HEK293 (cell line): Measurements from ENCODE around the gene ELMO1.

Experiments used
- CTCF ChIA-PET: fragments of 350-600 bp; formaldehyde crosslinking; extraction: SDS; loops from one replicate; lab custom pipeline; 2021; ENCODE audit warnings: antibody characterized with exemption; lab: Yijun Ruan, JAX
- POLR2A ChIA-PET: fragments of 300-600 bp; formaldehyde crosslinking; extraction: SDS; loops from one replicate; lab custom pipeline; 2020; ENCODE audit warnings: antibody characterized with exemption, inconsistent platforms; lab: Yijun Ruan, JAX
- H3K27ac ChIP-seq: fragments of 200-500 bp; sonication (Bioruptor generic); 2 replicates; pipeline ENCODE4 v1.5.1; 2014; ENCODE audit warnings: low read depth, low read length, control low read depth, inconsistent platforms; ENCODE audit errors: extremely low read depth
- H3K36me3 ChIP-seq, 2 experiments: fragments of 200-500 bp in 1 of 2; sonication (Bioruptor generic) in 1 of 2; 1 replicate in 1 of 2; 2 replicates in 1 of 2; pipeline ENCODE4 v1.5.1; 2014 to 2017; ENCODE audit warnings: inconsistent platforms in 2 of 2, low read length in 2 of 2; ENCODE audit not compliant: control insufficient read depth in 2 of 2, insufficient read depth in 1 of 2
- H3K4me1 ChIP-seq: fragments of 200-500 bp; sonication (Bioruptor generic); 2 replicates; pipeline ENCODE4 v1.5.1; 2014; ENCODE audit warnings: mild to moderate bottlenecking, low read length, inconsistent platforms; ENCODE audit not compliant: control insufficient read depth, insufficient read depth
- H3K4me3 ChIP-seq: 2 replicates; pipeline ENCODE4 v1.5.1; 2011; ENCODE audit warnings: low read depth, mild to moderate bottlenecking, control low read depth, low read length, moderate library complexity
- H3K9me3 ChIP-seq: fragments of 200-500 bp; sonication (Bioruptor generic); 2 replicates; pipeline ENCODE4 v1.5.1; 2014; ENCODE audit warnings: low read depth, low read length, inconsistent platforms; ENCODE audit not compliant: control insufficient read depth, insufficient read depth
- BCL11B ChIP-seq: fragments of 450-650 bp; formaldehyde crosslinking; IDR thresholded peaks from 2 replicates; pipeline ENCODE4 v1.5.1; 2016; ENCODE audit warnings: low read depth, missing biosample characterization, missing genetic modification characterization
- FEZF1 ChIP-seq: fragments of 450-650 bp; formaldehyde crosslinking; IDR thresholded peaks from 2 replicates; pipeline ENCODE4 v1.5.1; 2016; ENCODE audit warnings: missing biosample characterization, missing genetic modification characterization
- RBAK ChIP-seq: fragments of 450-650 bp; formaldehyde crosslinking; IDR thresholded peaks from 2 replicates; pipeline ENCODE4 v1.5.1; 2016; ENCODE audit warnings: missing biosample characterization, missing genetic modification characterization
- SALL2 ChIP-seq: fragments of 450-650 bp; formaldehyde crosslinking; IDR thresholded peaks from 2 replicates; pipeline ENCODE4 v1.5.0; 2017; ENCODE audit warnings: missing biosample characterization, mild to moderate bottlenecking, missing genetic modification characterization, borderline replicate concordance
- SETDB1 ChIP-seq: IDR thresholded peaks from one replicate; pipeline ENCODE4 v1.6.1; 2017; ENCODE audit warnings: mild to moderate bottlenecking, low read length, moderate library complexity, mixed read lengths; ENCODE audit not compliant: insufficient read length
- SP7 ChIP-seq: fragments of 450-650 bp; formaldehyde crosslinking; IDR thresholded peaks from 2 replicates; pipeline ENCODE4 v1.5.1; 2016; ENCODE audit warnings: missing biosample characterization, missing genetic modification characterization
- TCF7L2 ChIP-seq: IDR thresholded peaks from 2 replicates; pipeline ENCODE4 v1.6.1; 2011; ENCODE audit warnings: low read depth, mild to moderate bottlenecking, inconsistent platforms, low read length, moderate library complexity, borderline replicate concordance
- ZBTB1 ChIP-seq: fragments of 450-650 bp; formaldehyde crosslinking; IDR thresholded peaks from 2 replicates; pipeline ENCODE4 v1.5.1; 2016; ENCODE audit warnings: missing biosample characterization, missing genetic modification characterization
- ZNF175 ChIP-seq: fragments of 450-650 bp; formaldehyde crosslinking; IDR thresholded peaks from 2 replicates; pipeline ENCODE4 v1.5.1; 2016; ENCODE audit warnings: missing biosample characterization, missing genetic modification characterization
- ZNF202 ChIP-seq: fragments of 450-650 bp; formaldehyde crosslinking; IDR thresholded peaks from 2 replicates; pipeline ENCODE4 v1.5.1; 2016; ENCODE audit warnings: missing biosample characterization, missing genetic modification characterization, borderline replicate concordance
- ZNF248 ChIP-seq: fragments of 450-650 bp; formaldehyde crosslinking; IDR thresholded peaks from 2 replicates; pipeline ENCODE4 v1.5.1; 2017; ENCODE audit warnings: missing biosample characterization, missing genetic modification characterization
- ZNF311 ChIP-seq: fragments of 450-650 bp; formaldehyde crosslinking; IDR thresholded peaks from 2 replicates; pipeline ENCODE4 v1.5.1; 2017; ENCODE audit warnings: missing biosample characterization, missing genetic modification characterization, borderline replicate concordance
- ZNF324 ChIP-seq: fragments of 450-650 bp; formaldehyde crosslinking; IDR thresholded peaks from 2 replicates; pipeline ENCODE4 v1.5.1; 2016; ENCODE audit warnings: missing biosample characterization, missing genetic modification characterization
- ZNF501 ChIP-seq: fragments of 450-650 bp; formaldehyde crosslinking; IDR thresholded peaks from 2 replicates; pipeline ENCODE4 v1.5.1; 2016; ENCODE audit warnings: missing biosample characterization, missing genetic modification characterization
- ZNF571 ChIP-seq: fragments of 450-650 bp; formaldehyde crosslinking; IDR thresholded peaks from 2 replicates; pipeline ENCODE4 v1.5.0; 2017; ENCODE audit warnings: missing biosample characterization, missing genetic modification characterization
- ZNF610 ChIP-seq: fragments of 450-650 bp; formaldehyde crosslinking; IDR thresholded peaks from 2 replicates; pipeline ENCODE4 v1.5.1; 2016; ENCODE audit warnings: missing biosample characterization, missing genetic modification characterization, borderline replicate concordance
- ZNF624 ChIP-seq: fragments of 450-650 bp; formaldehyde crosslinking; IDR thresholded peaks from 2 replicates; pipeline ENCODE4 v1.5.1; 2017; ENCODE audit warnings: missing biosample characterization, missing genetic modification characterization
- ZNF707 ChIP-seq: fragments of 450-650 bp; formaldehyde crosslinking; IDR thresholded peaks from 2 replicates; pipeline ENCODE4 v1.5.1; 2016; ENCODE audit warnings: missing biosample characterization, missing genetic modification characterization
- ZNF785 ChIP-seq: fragments of 450-650 bp; formaldehyde crosslinking; IDR thresholded peaks from 2 replicates; pipeline ENCODE4 v1.5.1; 2016; ENCODE audit warnings: missing biosample characterization, missing genetic modification characterization
- ZNF791 ChIP-seq: fragments of 450-650 bp; formaldehyde crosslinking; IDR thresholded peaks from 2 replicates; pipeline ENCODE4 v1.5.1; 2016; ENCODE audit warnings: missing biosample characterization, missing genetic modification characterization
- ZNF830 ChIP-seq: fragments of 450-650 bp; IDR thresholded peaks from 2 replicates; pipeline ENCODE4 v1.5.0; 2018; ENCODE audit warnings: missing biosample characterization, missing genetic modification characterization, low read depth, mild to moderate bottlenecking, moderate library complexity
- TF ChIP-seq, protein P1 (sequence below): fragments of 450-650 bp; formaldehyde crosslinking; IDR thresholded peaks from 2 replicates; pipeline ENCODE4 v1.5.1; 2016; ENCODE audit warnings: missing biosample characterization, missing genetic modification characterization
- TF ChIP-seq, protein P2 (sequence below): fragments of 450-650 bp; IDR thresholded peaks from 2 replicates; pipeline ENCODE4 v1.5.1; 2018; ENCODE audit warnings: missing biosample characterization, missing genetic modification characterization

The ELMO1 gene

DNA sequence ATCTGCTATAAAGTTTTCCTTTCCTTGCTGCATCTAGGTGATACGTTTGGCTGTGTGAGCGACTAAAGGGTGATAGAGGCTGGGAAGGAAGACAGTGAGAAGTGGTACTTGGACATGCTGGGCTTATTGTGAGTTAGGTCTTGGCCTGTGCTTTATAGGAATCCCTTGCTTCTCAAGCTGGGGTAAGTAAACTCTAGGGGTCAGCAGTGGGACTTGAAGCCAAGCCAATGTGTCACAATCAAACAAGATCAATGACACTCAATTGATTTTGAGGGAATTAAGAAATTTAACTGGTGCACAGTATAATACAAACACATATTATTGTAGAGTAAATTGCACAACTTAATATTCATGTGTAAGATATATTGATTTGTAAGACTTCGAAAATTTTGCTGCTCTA, 568.6 kb downstream of the ELMO1 start:
- ChIA-PET POLR2A (no interaction called here), CTCF (interaction anchor here (1.0 kb wide), 1 partner anchor 393 kb away, joined by 3 read pairs; no protein-coding TSS in a partner anchor)
- no peaks in the 10 kb centered on the region for H3K9me3 ChIP-seq
- H3K4me3 ChIP-seq, result no peak overlapping the region
- no peaks in the 10 kb centered on the region for H3K4me1 ChIP-seq
- H3K36me3 ChIP-seq, result no peaks in the 10 kb centered on the region
- TF ChIP-seq ZNF791 (tag by site-specific recombination), result no peak
- no peak overlapping the region for H3K27ac ChIP-seq

DNA sequence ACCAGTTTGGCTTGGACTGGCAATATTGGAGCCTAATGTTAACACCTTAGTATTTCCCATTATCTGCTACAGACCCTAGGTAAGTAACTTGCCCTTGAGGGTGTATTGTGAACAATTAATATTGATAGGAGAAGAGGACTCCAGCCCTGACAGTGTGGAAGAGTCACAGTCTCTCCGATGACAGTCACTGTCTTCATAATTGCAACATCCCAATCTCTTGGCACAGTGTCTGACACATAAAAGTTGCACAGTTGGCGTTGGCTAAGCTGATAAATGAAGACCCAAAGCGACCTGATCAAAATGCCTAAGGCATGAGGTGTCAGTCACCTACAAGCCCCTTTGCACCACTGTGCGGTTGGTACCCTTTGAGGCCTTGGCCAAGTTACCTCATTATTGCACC, 569.6 kb downstream of the ELMO1 start:
- H3K4me3 ChIP-seq, result no peak overlapping the region
- H3K4me1 ChIP-seq, result no peaks in the 10 kb centered on the region
- POLR2A ChIA-PET, result no interaction called here
- no peak for TF ChIP-seq ZNF175 (tag by site-specific recombination)
- TF ChIP-seq, protein P1, sequence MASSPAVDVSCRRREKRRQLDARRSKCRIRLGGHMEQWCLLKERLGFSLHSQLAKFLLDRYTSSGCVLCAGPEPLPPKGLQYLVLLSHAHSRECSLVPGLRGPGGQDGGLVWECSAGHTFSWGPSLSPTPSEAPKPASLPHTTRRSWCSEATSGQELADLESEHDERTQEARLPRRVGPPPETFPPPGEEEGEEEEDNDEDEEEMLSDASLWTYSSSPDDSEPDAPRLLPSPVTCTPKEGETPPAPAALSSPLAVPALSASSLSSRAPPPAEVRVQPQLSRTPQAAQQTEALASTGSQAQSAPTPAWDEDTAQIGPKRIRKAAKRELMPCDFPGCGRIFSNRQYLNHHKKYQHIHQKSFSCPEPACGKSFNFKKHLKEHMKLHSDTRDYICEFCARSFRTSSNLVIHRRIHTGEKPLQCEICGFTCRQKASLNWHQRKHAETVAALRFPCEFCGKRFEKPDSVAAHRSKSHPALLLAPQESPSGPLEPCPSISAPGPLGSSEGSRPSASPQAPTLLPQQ (tag by site-specific recombination), result no peak
- no peak for TF ChIP-seq ZNF707 (tag by site-specific recombination)
- no peak for TF ChIP-seq ZNF785 (tag by site-specific recombination)
- no peak for TF ChIP-seq ZNF311 (tag by site-specific recombination)
- no peak for TF ChIP-seq ZNF830 (tag by site-specific recombination)
- TF ChIP-seq ZNF324, result no peak
- TF ChIP-seq ZNF571, result no peak
- TF ChIP-seq ZNF202 (tag by site-specific recombination), result no peak
- TF ChIP-seq, all 188 proteins: peak for 0
- Histone ChIP-seq H3K36me3 (no peaks in the 10 kb centered on the region), H3K9me3 (no peaks in the 10 kb centered on the region), H3K27ac (no peak overlapping the region)
- CTCF ChIA-PET, result interaction anchor here (0.7 kb wide), 1 partner anchor 60 kb away, joined by 3 read pairs; no protein-coding TSS in a partner anchor

DNA sequence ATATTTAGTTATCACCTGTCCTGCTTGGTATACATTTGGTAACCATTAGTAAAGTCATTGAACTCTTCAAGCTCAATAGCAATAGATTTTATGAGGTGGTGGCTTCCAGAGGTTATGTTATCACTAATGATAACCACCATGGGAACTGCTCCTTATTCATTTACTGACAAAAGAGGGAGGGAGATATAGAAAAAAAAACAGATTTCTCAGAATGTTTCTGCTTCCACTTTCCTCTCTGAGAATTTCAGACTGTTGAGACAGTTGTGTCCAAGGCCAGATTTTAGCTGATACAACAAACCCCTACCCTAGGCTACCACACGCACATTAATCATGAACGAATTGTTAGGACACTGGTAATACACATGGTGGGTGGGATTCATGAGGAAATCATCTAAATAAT, 570.4 kb downstream of the ELMO1 start:
- no peaks in the 10 kb centered on the region for H3K4me1 ChIP-seq
- no peak for TF ChIP-seq ZNF624 (tag by site-specific recombination)
- TF ChIP-seq RBAK, result no peak
- no peak for TF ChIP-seq SALL2 (tag by site-specific recombination)
- TF ChIP-seq BCL11B (tag by site-specific recombination), result no peak
- no peaks in the 10 kb centered on the region for H3K9me3 ChIP-seq
- CTCF ChIA-PET, result no interaction called here
- no peaks in the 10 kb centered on the region for H3K36me3 ChIP-seq
- H3K4me3 ChIP-seq, result no peak overlapping the region
- POLR2A ChIA-PET, result no interaction called here
- H3K27ac ChIP-seq, result no peak overlapping the region

DNA sequence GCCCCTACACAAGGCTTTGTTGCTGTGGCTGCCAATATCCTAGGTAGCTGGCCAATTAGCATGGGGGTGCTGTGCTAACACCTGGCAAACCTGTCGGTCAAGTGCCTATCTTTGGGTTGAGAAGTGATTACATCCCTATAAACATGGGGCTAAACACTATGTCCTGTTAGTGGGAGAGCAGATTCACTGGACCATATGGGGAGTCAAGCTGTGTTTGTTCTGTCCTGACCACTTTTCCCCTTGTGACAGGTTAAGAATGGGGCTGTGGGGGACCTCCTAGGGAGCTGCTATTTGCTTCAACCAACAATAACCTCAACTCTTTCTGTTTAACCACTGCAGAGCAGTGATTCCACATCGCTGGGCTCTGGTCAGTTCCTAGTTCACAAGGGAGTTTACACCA, 572.9 kb downstream of the ELMO1 start:
- no peak for TF ChIP-seq ZNF610
- TF ChIP-seq ZNF830 (tag by site-specific recombination), result no peak
- TF ChIP-seq ZNF248, result no peak
- TF ChIP-seq SP7 (tag by site-specific recombination), result no peak
- TF ChIP-seq TCF7L2, result no peak
- TF ChIP-seq FEZF1, result no peak
- TF ChIP-seq, protein P2, sequence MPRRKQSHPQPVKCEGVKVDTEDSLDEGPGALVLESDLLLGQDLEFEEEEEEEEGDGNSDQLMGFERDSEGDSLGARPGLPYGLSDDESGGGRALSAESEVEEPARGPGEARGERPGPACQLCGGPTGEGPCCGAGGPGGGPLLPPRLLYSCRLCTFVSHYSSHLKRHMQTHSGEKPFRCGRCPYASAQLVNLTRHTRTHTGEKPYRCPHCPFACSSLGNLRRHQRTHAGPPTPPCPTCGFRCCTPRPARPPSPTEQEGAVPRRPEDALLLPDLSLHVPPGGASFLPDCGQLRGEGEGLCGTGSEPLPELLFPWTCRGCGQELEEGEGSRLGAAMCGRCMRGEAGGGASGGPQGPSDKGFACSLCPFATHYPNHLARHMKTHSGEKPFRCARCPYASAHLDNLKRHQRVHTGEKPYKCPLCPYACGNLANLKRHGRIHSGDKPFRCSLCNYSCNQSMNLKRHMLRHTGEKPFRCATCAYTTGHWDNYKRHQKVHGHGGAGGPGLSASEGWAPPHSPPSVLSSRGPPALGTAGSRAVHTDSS, result no peak
- no peak for TF ChIP-seq ZBTB1
- no peak for TF ChIP-seq SETDB1
- TF ChIP-seq ZNF501 (tag by site-specific recombination), result no peak
- ChIA-PET POLR2A (no interaction called here), CTCF (interaction anchor here (0.6 kb wide), 1 partner anchor 91 kb away, joined by 3 read pairs; no protein-coding TSS in a partner anchor)
- Histone ChIP-seq H3K4me3 (no peak overlapping the region), H3K36me3 (no peaks in the 10 kb centered on the region), H3K9me3 (no peaks in the 10 kb centered on the region), H3K27ac (no peak overlapping the region), H3K4me1 (no peaks in the 10 kb centered on the region; the same call in 1 of the 2 replicates)
